Measurements from ENCODE around the gene ZFP69.

DNA sequence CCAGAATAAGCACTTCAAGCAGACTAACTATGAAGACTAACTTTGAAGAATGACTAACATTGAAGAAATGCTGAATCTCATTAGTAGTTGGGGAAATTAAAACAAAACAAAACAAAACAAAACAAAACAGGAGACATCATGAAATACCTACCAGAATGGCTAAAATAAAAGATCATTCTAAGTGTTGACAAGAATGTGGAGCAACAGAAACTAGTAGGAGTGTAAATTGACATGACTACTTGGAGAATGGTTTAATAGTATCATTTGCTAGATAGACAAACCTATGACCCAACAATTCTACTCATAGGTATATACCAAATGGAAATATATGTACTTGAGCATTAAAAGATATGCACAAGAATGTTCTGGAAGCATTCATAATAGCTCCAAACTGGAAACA is 45.7 kb upstream of the ZFP69 start:
- TF ChIP-seq, protein P1, sequence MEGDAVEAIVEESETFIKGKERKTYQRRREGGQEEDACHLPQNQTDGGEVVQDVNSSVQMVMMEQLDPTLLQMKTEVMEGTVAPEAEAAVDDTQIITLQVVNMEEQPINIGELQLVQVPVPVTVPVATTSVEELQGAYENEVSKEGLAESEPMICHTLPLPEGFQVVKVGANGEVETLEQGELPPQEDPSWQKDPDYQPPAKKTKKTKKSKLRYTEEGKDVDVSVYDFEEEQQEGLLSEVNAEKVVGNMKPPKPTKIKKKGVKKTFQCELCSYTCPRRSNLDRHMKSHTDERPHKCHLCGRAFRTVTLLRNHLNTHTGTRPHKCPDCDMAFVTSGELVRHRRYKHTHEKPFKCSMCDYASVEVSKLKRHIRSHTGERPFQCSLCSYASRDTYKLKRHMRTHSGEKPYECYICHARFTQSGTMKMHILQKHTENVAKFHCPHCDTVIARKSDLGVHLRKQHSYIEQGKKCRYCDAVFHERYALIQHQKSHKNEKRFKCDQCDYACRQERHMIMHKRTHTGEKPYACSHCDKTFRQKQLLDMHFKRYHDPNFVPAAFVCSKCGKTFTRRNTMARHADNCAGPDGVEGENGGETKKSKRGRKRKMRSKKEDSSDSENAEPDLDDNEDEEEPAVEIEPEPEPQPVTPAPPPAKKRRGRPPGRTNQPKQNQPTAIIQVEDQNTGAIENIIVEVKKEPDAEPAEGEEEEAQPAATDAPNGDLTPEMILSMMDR (IDR thresholded peaks at IDR 0.05; ENCODE audit: low read depth, low read length, poor library complexity, severe bottlenecking): no peak
- TF ChIP-seq EZH2phosphoT487 (IDR thresholded peaks at IDR 0.05; ENCODE audit: borderline replicate concordance, low read length): no peak
